Measurements from ENCODE around the gene KCNJ4.

Gene KCNJ4

GRCh38 chr22:38427465-38427864, 27.5 kb downstream of the KCNJ4 start:
- no peak for TF ChIP-seq CTCF (IDR thresholded peaks at IDR 0.05; ENCODE audit: low read depth, low read length, missing control alignments)
- in situ Hi-C loops (cut with HindIII; ENCODE audit: low sequenced_read_pairs), result no loop called here

GRCh38 chr22:38426628-38427027, 28.4 kb downstream of the KCNJ4 start:
- in situ Hi-C loops (cut with HindIII; ENCODE audit: low sequenced_read_pairs), result no loop called here
- H3K4me3 ChIP-seq (ENCODE audit: low read depth, low read length), result no peak overlapping the region
- no peak for DNase-seq (ENCODE audit: low read depth)
- no peak for TF ChIP-seq CTCF (IDR thresholded peaks at IDR 0.05; ENCODE audit: low read depth, low read length, missing control alignments)

More at GRCh38 chr22:38427465-38427864, 27.5 kb downstream of the KCNJ4 start:
- no peak for DNase-seq (ENCODE audit: low read depth)
- no peak overlapping the region for H3K4me3 ChIP-seq (ENCODE audit: low read depth, low read length)

- no peak for DNase-seq (ENCODE audit: low read depth)
- in situ Hi-C loops (cut with HindIII; ENCODE audit: low sequenced_read_pairs), result no loop called here
- TF ChIP-seq CTCF (IDR thresholded peaks at IDR 0.05; ENCODE audit: low read depth, low read length, missing control alignments), result no peak
- H3K4me3 ChIP-seq (ENCODE audit: low read depth, low read length), result no peak overlapping the region
Measured at GRCh38 chr22:38424525-38425080, 30.4 kb downstream of the KCNJ4 start.

GRCh38 chr22:38423512-38424503, 31.2 kb downstream of the KCNJ4 start:
- no peak for DNase-seq (ENCODE audit: low read depth)
- in situ Hi-C loops (cut with HindIII; ENCODE audit: low sequenced_read_pairs), result no loop called here
- H3K4me3 ChIP-seq (ENCODE audit: low read depth, low read length), result no peak overlapping the region
- TF ChIP-seq CTCF (IDR thresholded peaks at IDR 0.05; ENCODE audit: low read depth, low read length, missing control alignments), result no peak

- TF ChIP-seq CTCF (IDR thresholded peaks at IDR 0.05; ENCODE audit: low read depth, low read length, missing control alignments), result no peak
- DNase-seq (ENCODE audit: low read depth), result no peak
- H3K4me3 ChIP-seq (ENCODE audit: low read depth, low read length), result no peak overlapping the region
- in situ Hi-C loops (cut with HindIII; ENCODE audit: low sequenced_read_pairs), result no loop called here
Measured at GRCh38 chr22:38422611-38423511, 32.1 kb downstream of the KCNJ4 start.

- TF ChIP-seq CTCF (IDR thresholded peaks at IDR 0.05; ENCODE audit: low read depth, low read length, missing control alignments), result no peak
- H3K4me3 ChIP-seq (ENCODE audit: low read depth, low read length), result no peak overlapping the region
- in situ Hi-C loops (cut with HindIII; ENCODE audit: low sequenced_read_pairs), result no loop called here
- no peak for DNase-seq (ENCODE audit: low read depth)
Measured at GRCh38 chr22:38420734-38421133, 34.3 kb downstream of the KCNJ4 start.

Measured in astrocyte of the cerebellum (primary cell).